GM21825 (cell line): ENCODE measurements around the gene TOP1.
"Not testable (repeated sequence)": the region's sequence is repeated elsewhere in the genome, so short reads cannot be mapped to it uniquely, and the experiment has no call there.

Source experiments
- ATAC-seq: cut with Tn5 transposase; IDR thresholded peaks from one replicate; pipeline ENCODE4 v1.9.1; 2021; ENCODE audit warnings: mild to moderate bottlenecking, moderate library complexity; ENCODE audit not compliant: unreplicated experiment

The TOP1 gene

GRCh38 chr20:41003143-41003935, 25.3 kb upstream of the TOP1 start:
- ATAC-seq, result no peak

GRCh38 chr20:41003936-41004294, 24.7 kb upstream of the TOP1 start:
- ATAC-seq, result not testable (repeated sequence)

- ATAC-seq, result no peak
Observed at GRCh38 chr20:41004531-41005360, 23.9 kb upstream of the TOP1 start.

DNA sequence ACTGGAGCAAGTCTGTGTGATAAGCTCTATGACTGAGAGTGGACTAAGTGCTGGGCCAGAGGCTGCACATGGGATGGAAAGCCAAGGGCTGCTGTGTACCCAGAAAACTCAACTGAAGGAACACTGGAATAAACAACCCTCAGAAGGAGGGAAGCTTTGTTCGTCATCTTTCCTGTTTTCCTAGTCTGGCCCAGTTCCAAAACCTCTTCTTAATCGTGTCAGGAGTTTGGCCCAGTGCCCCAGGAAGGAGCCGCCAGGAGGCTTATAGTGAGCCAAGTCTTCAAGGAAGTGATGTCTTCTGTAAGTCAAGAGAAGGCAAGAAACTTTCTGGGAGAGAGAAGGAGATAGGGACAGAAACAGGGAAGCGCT, 23.3 kb upstream of the TOP1 start:
- ATAC-seq, result no peak

- ATAC-seq, result no peak
Observed at GRCh38 chr20:41006126-41006935, 22.3 kb upstream of the TOP1 start.

- no peak for ATAC-seq
Observed at GRCh38 chr20:41006936-41007474, 21.6 kb upstream of the TOP1 start.

DNA sequence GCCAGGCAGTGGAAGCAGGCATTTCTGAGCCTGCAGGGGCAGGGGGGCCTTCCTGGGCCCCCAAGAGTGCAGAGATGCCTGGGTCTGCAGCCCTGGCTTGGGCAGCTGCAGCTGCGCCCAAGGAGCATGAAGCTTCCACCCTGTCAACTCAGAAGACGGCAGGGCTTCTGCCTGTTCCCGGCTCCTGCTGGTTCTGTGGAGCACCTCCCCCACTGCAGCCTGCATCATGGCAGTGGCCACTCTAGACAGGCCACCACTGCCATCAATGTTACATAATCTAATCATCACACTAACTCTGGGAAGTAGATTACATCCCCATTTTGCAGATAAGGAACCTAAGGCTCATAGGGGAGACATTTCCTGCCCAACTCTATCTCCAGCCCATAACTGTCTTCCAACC, 21.1 kb upstream of the TOP1 start:
- ATAC-seq, result no peak

DNA sequence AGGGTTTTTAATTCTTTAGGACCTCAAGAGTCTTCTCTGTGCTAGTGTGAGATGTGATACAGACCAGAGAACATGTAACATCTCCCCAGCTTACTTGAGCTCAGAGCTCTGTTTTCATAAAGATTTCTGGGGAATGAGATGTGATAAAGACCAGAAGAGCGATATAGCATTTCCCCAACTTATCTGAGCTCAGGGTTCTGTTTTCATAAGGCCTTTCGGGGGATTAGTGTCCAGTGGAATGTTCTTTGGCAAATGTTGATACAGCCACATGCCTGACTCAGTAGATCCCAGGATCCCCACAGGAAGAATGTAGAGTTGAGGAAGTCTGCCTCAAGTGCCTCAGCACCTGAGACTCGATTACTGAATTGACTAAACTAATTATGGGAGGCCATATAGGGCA, 18.7 kb upstream of the TOP1 start:
- no peak for ATAC-seq

DNA sequence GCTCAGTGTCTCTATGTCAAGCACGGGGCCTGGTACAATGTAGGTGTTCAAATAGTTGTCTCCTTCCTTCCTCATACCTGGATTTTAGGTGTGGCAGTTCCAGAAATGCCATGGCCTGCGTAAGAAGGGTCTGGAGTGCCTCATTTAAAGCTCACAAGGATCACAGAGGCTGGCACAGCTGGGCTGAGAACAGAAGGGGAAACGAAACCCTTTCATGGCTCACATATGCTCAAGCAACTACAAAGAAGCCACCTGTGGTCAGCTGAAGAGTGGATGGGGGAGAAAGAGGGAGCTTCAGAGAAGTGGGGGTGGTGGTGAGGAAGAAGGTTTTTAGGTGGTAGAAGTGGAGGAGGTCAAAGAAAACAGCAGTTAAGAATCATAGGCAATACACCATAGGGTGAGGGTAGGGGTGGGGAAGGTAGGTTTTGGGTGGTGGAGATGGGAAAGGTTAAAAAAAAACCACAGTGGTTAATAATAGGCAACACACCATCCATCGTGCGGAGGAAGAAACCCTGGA, 17.0 kb upstream of the TOP1 start:
- ATAC-seq, result peak; percentile 84

- no peak for ATAC-seq
Observed at GRCh38 chr20:41014561-41015088, 14.0 kb upstream of the TOP1 start.

GRCh38 chr20:41017448-41018042, 11.1 kb upstream of the TOP1 start:
- no peak for ATAC-seq

DNA sequence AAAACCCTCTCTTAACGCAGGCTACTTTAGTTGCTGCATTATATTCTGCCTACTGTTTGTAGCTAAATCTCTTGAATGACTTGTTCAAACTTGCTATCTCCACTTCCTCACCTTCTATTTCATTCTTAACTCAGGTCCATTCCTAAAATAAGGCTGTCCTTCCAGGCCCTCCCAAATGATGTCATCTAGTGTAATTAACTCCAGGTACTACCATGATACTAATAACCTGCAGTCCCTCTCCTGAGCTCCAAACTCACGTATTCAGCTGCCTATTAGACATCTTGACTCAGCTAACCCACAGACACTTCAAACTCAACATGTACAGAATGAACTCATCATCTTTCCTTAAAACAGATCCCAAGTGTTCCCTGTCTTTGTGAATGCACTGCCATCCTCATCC, 10.5 kb upstream of the TOP1 start:
- no peak for ATAC-seq

DNA sequence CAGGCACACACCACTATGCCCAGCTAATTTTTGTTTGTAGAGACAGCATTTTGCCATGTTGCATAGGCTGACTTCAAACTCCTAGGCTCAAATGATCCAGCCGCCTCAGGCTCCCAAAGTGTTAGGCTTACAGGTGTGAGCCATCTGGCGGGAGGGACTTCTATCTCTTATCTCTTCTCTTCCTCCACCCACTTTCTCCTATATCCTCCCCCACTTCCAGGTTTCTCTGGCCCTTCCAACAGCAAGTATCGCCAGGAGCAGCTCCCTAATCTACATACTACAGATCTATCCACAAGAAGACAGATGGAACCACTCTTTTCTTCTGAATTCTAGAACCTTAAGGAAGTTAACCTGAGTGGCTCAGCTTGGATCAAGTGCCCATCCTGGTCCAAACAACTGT, 5.1 kb upstream of the TOP1 start:
- no peak for ATAC-seq

DNA sequence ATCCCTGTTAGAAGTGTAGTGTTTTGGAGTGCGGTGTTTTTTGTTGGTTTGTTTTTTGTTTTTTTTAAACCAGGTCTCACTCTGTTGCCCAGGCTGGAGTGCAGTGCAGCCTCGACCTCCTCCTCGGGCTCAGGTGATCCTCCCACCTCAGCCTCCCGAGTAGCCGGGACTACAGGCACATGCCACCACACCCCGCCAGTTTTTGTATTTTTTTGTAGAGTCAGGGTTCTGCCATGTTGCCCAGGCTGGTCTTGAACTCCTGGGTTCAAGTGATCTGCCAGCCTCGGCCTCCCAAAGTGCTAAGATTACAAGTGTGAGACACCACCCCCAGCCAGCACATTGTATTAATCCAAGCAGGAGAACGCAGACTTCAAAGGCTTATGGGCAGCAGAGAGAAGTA, 1.3 kb upstream of the TOP1 start:
- no peak for ATAC-seq

- no peak for ATAC-seq
Observed at GRCh38 chr20:41027872-41028358, 707 bp upstream of the TOP1 start.

DNA sequence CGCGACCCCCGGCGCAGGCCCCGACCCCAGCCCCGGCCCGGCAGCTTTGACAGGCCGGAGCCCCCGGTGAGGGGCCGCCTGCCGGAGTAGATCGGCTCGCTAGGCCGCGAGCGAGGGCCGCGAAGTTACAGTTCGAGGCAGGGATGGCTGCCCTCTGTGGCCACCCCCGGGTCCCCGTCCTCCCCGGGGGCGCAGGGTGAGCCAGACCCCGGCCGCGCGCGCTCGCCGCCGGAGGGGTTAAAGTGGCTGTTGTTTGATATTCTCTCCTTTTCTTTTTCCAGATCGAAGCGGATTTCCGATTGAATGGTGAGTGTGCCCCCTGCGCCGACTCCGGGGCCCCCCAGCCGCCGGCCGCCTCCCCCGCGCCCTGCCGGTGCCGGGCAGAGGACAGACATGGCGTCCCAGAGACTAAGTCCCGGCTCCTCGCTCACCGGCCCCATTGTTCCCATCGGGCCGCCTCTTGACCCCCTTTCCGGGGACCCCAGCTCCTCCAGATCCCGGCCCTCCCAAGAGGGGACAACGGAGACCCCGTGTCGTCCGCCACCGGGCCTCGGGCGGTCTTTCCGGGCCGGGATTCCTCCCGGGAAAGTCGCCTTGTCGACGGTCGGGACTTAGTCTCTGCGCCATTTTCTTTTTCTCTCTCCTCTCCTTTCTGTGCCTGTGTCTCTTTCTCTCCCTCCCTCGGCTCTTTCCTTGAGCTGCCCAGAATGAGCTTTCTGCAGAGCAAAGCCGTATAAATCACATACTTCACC, 704 bp downstream of the TOP1 start:
- peak; percentile 27 for ATAC-seq

DNA sequence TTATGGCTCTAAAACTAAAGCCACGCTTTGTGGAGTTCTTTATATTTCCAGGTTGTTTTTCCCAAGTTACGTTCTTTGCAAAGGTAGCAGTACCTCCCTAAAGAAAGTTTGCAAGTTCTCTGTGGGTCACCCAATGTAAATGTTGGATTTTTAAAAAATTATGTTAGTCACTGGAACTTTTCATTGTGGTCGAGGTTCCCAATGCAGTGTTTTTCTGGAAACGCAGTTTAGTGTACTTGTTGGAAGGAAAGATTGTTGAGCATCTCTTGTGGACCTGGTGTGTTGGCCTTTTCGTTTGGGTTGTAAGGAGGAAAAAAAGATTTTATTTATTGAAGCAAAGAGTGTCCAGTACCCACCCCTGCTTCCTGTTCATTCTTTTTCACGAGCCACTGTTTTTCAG, 1.4 kb downstream of the TOP1 start:
- ATAC-seq, result no peak

- ATAC-seq, result no peak
Observed at GRCh38 chr20:41030531-41031242, 2.1 kb downstream of the TOP1 start.

- ATAC-seq, result no peak
Observed at GRCh38 chr20:41031243-41031619, 2.6 kb downstream of the TOP1 start.
